Activated CD8-positive, alpha-beta memory T cell treated with anti-CD3 and anti-CD28 coated beads, Interleukin-2, amount 50 U/mL, for 24 hours (primary cell): Measurements from ENCODE around the gene KCNH1.
"Not testable (repeated sequence)": the region's sequence is repeated elsewhere in the genome, so short reads cannot be mapped to it uniquely, and the experiment has no call there.

Experiments
- DNase-seq: peaks from one replicate; pipeline ENCODE4 v3.0.0-alpha.2; 2020; ENCODE audit errors: extremely low read depth

Gene KCNH1

GRCh38 chr1:211101481-211101880 lies 32.5 kb downstream of the KCNH1 start:
- no peak for DNase-seq

- no peak for DNase-seq
Measured at GRCh38 chr1:211099393-211099792, 34.6 kb downstream of the KCNH1 start.

- no peak for DNase-seq
Measured at GRCh38 chr1:211095381-211095780, 38.6 kb downstream of the KCNH1 start.

GRCh38 chr1:211092955-211093354 lies 41.0 kb downstream of the KCNH1 start:
- no peak for DNase-seq

- no peak for DNase-seq
Measured at GRCh38 chr1:211091867-211092266, 42.1 kb downstream of the KCNH1 start.

GRCh38 chr1:211089536-211089935 lies 44.4 kb downstream of the KCNH1 start:
- no peak for DNase-seq

GRCh38 chr1:211088156-211088555 lies 45.8 kb downstream of the KCNH1 start:
- DNase-seq = no peak

- DNase-seq = no peak
Measured at GRCh38 chr1:211082824-211083223, 51.1 kb downstream of the KCNH1 start.

GRCh38 chr1:211081447-211081846 lies 52.5 kb downstream of the KCNH1 start:
- DNase-seq = not testable (repeated sequence)

GRCh38 chr1:211068976-211069375 lies 65.0 kb downstream of the KCNH1 start:
- no peak for DNase-seq

GRCh38 chr1:211066781-211067384 lies 67.1 kb downstream of the KCNH1 start:
- no peak for DNase-seq

GRCh38 chr1:211041838-211042237 lies 92.1 kb downstream of the KCNH1 start:
- DNase-seq = not testable (repeated sequence)

GRCh38 chr1:211037095-211037494 lies 96.9 kb downstream of the KCNH1 start:
- DNase-seq = no peak

GRCh38 chr1:211036381-211037060 lies 97.4 kb downstream of the KCNH1 start:
- DNase-seq = no peak

- DNase-seq = no peak
Measured at GRCh38 chr1:211035821-211036380, 98.0 kb downstream of the KCNH1 start.

GRCh38 chr1:211033921-211034525 lies 99.9 kb downstream of the KCNH1 start:
- DNase-seq = no peak

GRCh38 chr1:211024901-211025300 lies 109.0 kb downstream of the KCNH1 start:
- DNase-seq = no peak

- no peak for DNase-seq
Measured at GRCh38 chr1:211019266-211019665, 114.7 kb downstream of the KCNH1 start.

- DNase-seq = no peak
Measured at GRCh38 chr1:211018690-211019089, 115.3 kb downstream of the KCNH1 start.

- DNase-seq = no peak
Measured at GRCh38 chr1:211017075-211017718, 116.8 kb downstream of the KCNH1 start.

- DNase-seq = no peak
Measured at GRCh38 chr1:211014275-211014674, 119.7 kb downstream of the KCNH1 start.
